Immature natural killer cell (primary cell): ENCODE measurements around the gene UST. TPM values are rescaled to one million over a fixed set of nuclear protein-coding genes. Genes with fewer than 3 reads are reported as not detected.
"Not testable (repeated sequence)": the region's sequence is repeated elsewhere in the genome, so short reads cannot be mapped to it uniquely, and the experiment has no call there.

Experiments used
- DNase-seq, 3 donors: peaks; one replicate each; pipeline ENCODE4 v3.0.0; 2022; ENCODE audit warnings: mixed read lengths in 1 of 3
- H3K27ac Mint-ChIP-seq, 6 donors: one replicate each; pipeline ENCODE4 v1.8.0; 2020; ENCODE audit warnings: mixed read lengths in 6 of 6, mild to moderate bottlenecking in 5 of 6, inconsistent platforms in 4 of 6, moderate library complexity in 3 of 6
- H3K27me3 Mint-ChIP-seq, 3 donors: one replicate each; pipeline ENCODE4 v1.8.0; 2020 to 2021; ENCODE audit warnings: low read depth in 3 of 3, mild to moderate bottlenecking in 3 of 3, mixed read lengths in 3 of 3, moderate library complexity in 3 of 3, inconsistent platforms in 1 of 3
- H3K36me3 Mint-ChIP-seq, 3 donors: one replicate each; pipeline ENCODE4 v1.8.0; 2020; ENCODE audit warnings: mixed read lengths in 3 of 3, inconsistent platforms in 2 of 3, mild to moderate bottlenecking in 2 of 3
- H3K4me1 Mint-ChIP-seq, 2 donors: one replicate each; pipeline ENCODE4 v1.8.0; 2020; ENCODE audit warnings: inconsistent platforms in 2 of 2, mild to moderate bottlenecking in 2 of 2, mixed read lengths in 2 of 2, moderate library complexity in 1 of 2
- H3K4me3 Mint-ChIP-seq, 5 donors: one replicate each; pipeline ENCODE4 v1.8.0; 2020; ENCODE audit warnings: mild to moderate bottlenecking in 5 of 5, mixed read lengths in 5 of 5, inconsistent platforms in 3 of 5, moderate library complexity in 3 of 5
- H3K9me3 Mint-ChIP-seq, 6 donors: one replicate each; pipeline ENCODE4 v1.8.0; 2020; ENCODE audit warnings: mild to moderate bottlenecking in 6 of 6, mixed read lengths in 6 of 6, inconsistent platforms in 4 of 6, moderate library complexity in 3 of 6
- polyA plus RNA-seq, 3 donors: library from polyadenylated mRNA; unstranded; fragments of 300-500 nt; fragmentation: Illumina TruSeq; gene quantifications; one replicate each; pipeline ENCODE4 v1.2.3, GENCODE V29; 2021

Gene UST
- polyA plus RNA-seq, 3 donors from 2014 or later, result 3.7 to 6.9 (median 6.3) TPM

- Mint-ChIP-seq H3K27me3 (no peaks in the 10 kb centered on the region), H3K4me3 (no peak overlapping the region), H3K36me3 (peaks cover 0 to 15% (median 8%) of the 10 kb centered on the region in 3 donors), H3K27ac (no peak overlapping the region), H3K9me3 (peaks cover 0 to 2% (median 0%) of the 10 kb centered on the region in 6 donors), H3K4me1 (peaks cover 43 to 58% of the 10 kb centered on the region in 2 donors)
- DNase-seq, result no peak
Observed at GRCh38 chr6:148998704-148999103, 251.9 kb downstream of the UST start.

GRCh38 chr6:148999501-148999900, 252.7 kb downstream of the UST start:
- Mint-ChIP-seq H3K9me3 (peaks cover 0 to 2% (median 0%) of the 10 kb centered on the region in 6 donors), H3K27ac (peak overlapping the region in 3 of 6 donors; percentile 27 to 74 (median 41)), H3K4me3 (peak overlapping the region in 3 of 5 donors; percentile 54 to 81 (median 78)), H3K4me1 (peaks cover 48 to 65% of the 10 kb centered on the region in 2 donors), H3K27me3 (no peaks in the 10 kb centered on the region), H3K36me3 (peaks cover 0 to 12% (median 5%) of the 10 kb centered on the region in 3 donors)
- no peak for DNase-seq

GRCh38 chr6:148999929-149000468, 253.2 kb downstream of the UST start:
- Mint-ChIP-seq H3K4me1 (peaks cover 50 to 70% of the 10 kb centered on the region in 2 donors), H3K4me3 (peak overlapping the region; percentile 54 to 81 (median 78)), H3K27ac (peak overlapping the region in 5 of 6 donors; percentile 27 to 80 (median 58)), H3K9me3 (peaks cover 0 to 2% (median 0%) of the 10 kb centered on the region in 6 donors), H3K27me3 (no peaks in the 10 kb centered on the region), H3K36me3 (peaks cover 0 to 9% (median 0%) of the 10 kb centered on the region in 3 donors)
- peak; percentile 6 to 14 (median 8) for DNase-seq

GRCh38 chr6:149001422-149001821, 254.6 kb downstream of the UST start:
- DNase-seq, result no peak
- Mint-ChIP-seq H3K9me3 (peaks cover 0 to 2% (median 0%) of the 10 kb centered on the region in 6 donors), H3K27ac (no peak overlapping the region), H3K36me3 (peaks cover 0 to 7% (median 5%) of the 10 kb centered on the region in 3 donors), H3K27me3 (no peaks in the 10 kb centered on the region), H3K4me1 (peaks cover 49 to 71% of the 10 kb centered on the region in 2 donors), H3K4me3 (peak overlapping the region in 3 of 5 donors; percentile 22 to 36 (median 23))

- DNase-seq, result no peak
- Mint-ChIP-seq H3K9me3 (peaks cover 0 to 2% (median 0%) of the 10 kb centered on the region in 6 donors), H3K36me3 (peaks cover 4 to 17% (median 9%) of the 10 kb centered on the region in 3 donors), H3K27me3 (no peaks in the 10 kb centered on the region), H3K4me3 (no peak overlapping the region), H3K27ac (peak overlapping the region in 1 of 6 donors; percentile 40), H3K4me1 (peaks cover 36 to 50% of the 10 kb centered on the region in 2 donors)
Observed at GRCh38 chr6:149003560-149003959, 256.7 kb downstream of the UST start.

GRCh38 chr6:149004664-149005063, 257.8 kb downstream of the UST start:
- H3K4me1 Mint-ChIP-seq, result peaks cover 25 to 38% of the 10 kb centered on the region in 2 donors
- H3K4me3 Mint-ChIP-seq, result no peak overlapping the region
- no peak for DNase-seq
- H3K27me3 Mint-ChIP-seq, result peaks cover 0 to 4% (median 3%) of the 10 kb centered on the region in 3 donors
- H3K36me3 Mint-ChIP-seq, result peaks cover 10 to 22% (median 16%) of the 10 kb centered on the region in 3 donors
- peaks cover 0 to 2% (median 0%) of the 10 kb centered on the region in 6 donors for H3K9me3 Mint-ChIP-seq
- peak overlapping the region in 2 of 6 donors; percentile 1 to 48 for H3K27ac Mint-ChIP-seq

GRCh38 chr6:149006236-149006635, 259.4 kb downstream of the UST start:
- not testable (repeated sequence) for H3K27me3 Mint-ChIP-seq, DNase-seq, H3K27ac Mint-ChIP-seq, H3K9me3 Mint-ChIP-seq, H3K4me3 Mint-ChIP-seq
- Mint-ChIP-seq H3K36me3 (peaks cover 13 to 25% (median 16%) of the 10 kb centered on the region in 3 donors), H3K4me1 (peaks cover 11 to 23% of the 10 kb centered on the region in 2 donors)

GRCh38 chr6:149006671-149007070, 259.8 kb downstream of the UST start:
- DNase-seq, result no peak
- Mint-ChIP-seq H3K27me3 (peaks cover 0 to 4% (median 3%) of the 10 kb centered on the region in 3 donors), H3K4me1 (peaks cover 7 to 18% of the 10 kb centered on the region in 2 donors), H3K27ac (no peak overlapping the region), H3K9me3 (no peaks in the 10 kb centered on the region), H3K36me3 (peaks cover 13 to 25% (median 16%) of the 10 kb centered on the region in 3 donors), H3K4me3 (no peak overlapping the region)

- Mint-ChIP-seq H3K27me3 (peaks cover 0 to 4% (median 3%) of the 10 kb centered on the region in 3 donors), H3K9me3 (no peaks in the 10 kb centered on the region), H3K36me3 (peaks cover 13 to 25% (median 16%) of the 10 kb centered on the region in 3 donors), H3K27ac (no peak overlapping the region), H3K4me1 (peaks cover 7 to 14% of the 10 kb centered on the region in 2 donors), H3K4me3 (no peak overlapping the region)
- no peak for DNase-seq
Observed at GRCh38 chr6:149007846-149008245, 261.0 kb downstream of the UST start.

GRCh38 chr6:149008741-149009140, 261.9 kb downstream of the UST start:
- no peak overlapping the region for H3K27ac Mint-ChIP-seq
- peaks cover 0 to 4% (median 3%) of the 10 kb centered on the region in 3 donors for H3K27me3 Mint-ChIP-seq
- DNase-seq, result no peak
- H3K4me1 Mint-ChIP-seq, result peaks cover 9 to 16% of the 10 kb centered on the region in 2 donors
- no peak overlapping the region for H3K4me3 Mint-ChIP-seq
- peaks cover 13 to 25% (median 16%) of the 10 kb centered on the region in 3 donors for H3K36me3 Mint-ChIP-seq
- no peaks in the 10 kb centered on the region for H3K9me3 Mint-ChIP-seq

GRCh38 chr6:149012040-149012545, 265.3 kb downstream of the UST start:
- Mint-ChIP-seq H3K27me3 (peaks cover 0 to 4% (median 3%) of the 10 kb centered on the region in 3 donors), H3K9me3 (no peaks in the 10 kb centered on the region), H3K4me1 (peaks cover 5 to 20% of the 10 kb centered on the region in 2 donors), H3K27ac (no peak overlapping the region), H3K36me3 (peaks cover 8 to 12% (median 9%) of the 10 kb centered on the region in 3 donors), H3K4me3 (no peak overlapping the region)
- no peak for DNase-seq

- Mint-ChIP-seq H3K27ac (peak overlapping the region in 3 of 6 donors; percentile 12 to 53 (median 17)), H3K9me3 (no peaks in the 10 kb centered on the region), H3K27me3 (peaks cover 0 to 4% (median 3%) of the 10 kb centered on the region in 3 donors), H3K36me3 (peaks cover 7 to 8% (median 7%) of the 10 kb centered on the region in 3 donors), H3K4me3 (no peak overlapping the region), H3K4me1 (peaks cover 5 to 20% of the 10 kb centered on the region in 2 donors)
- DNase-seq, result no peak
Observed at GRCh38 chr6:149013586-149014344, 266.9 kb downstream of the UST start.

GRCh38 chr6:149014631-149015534, 268.1 kb downstream of the UST start:
- Mint-ChIP-seq H3K36me3 (peaks cover 3 to 12% (median 5%) of the 10 kb centered on the region in 3 donors), H3K4me1 (peaks cover 5 to 20% of the 10 kb centered on the region in 2 donors), H3K9me3 (no peaks in the 10 kb centered on the region), H3K27ac (peak overlapping the region in 1 of 6 donors; percentile 3), H3K4me3 (no peak overlapping the region), H3K27me3 (no peaks in the 10 kb centered on the region)
- DNase-seq, result no peak
